ENCODE data around the gene FIGNL2. TPM values are rescaled to one million over a fixed set of nuclear protein-coding genes. Genes with fewer than 3 reads are reported as not detected.

Gene FIGNL2
- total and polyA plus RNA-seq, 9 of the 15 experiments (the other 6 are each of a cell fraction or from before 2014, with no cell fraction given) = 0.01 TPM; not detected in 8

GRCh38 chr12:51792417-51792816 lies 56.1 kb downstream of the FIGNL2 start:
- H4K20me1 ChIP-seq (replicated peaks; ENCODE audit: control insufficient read depth, insufficient read depth, low read length) = no peaks in the 10 kb centered on the region; the same call in 1 of the 2 replicates
- ChIA-PET CTCF (ENCODE audit: low intra/inter-chr PET ratio) (no interaction called here), POLR2A (interaction anchor here (0.6 to 0.7 kb wide), 2 partner anchors 72 to 370 kb away, joined by 3 read pairs; no protein-coding TSS in a partner anchor)
- WGBS (ENCODE audit: insufficient coverage, low coverage, missing lambda C conversion rate) = 0% methylated on average over 4 of the region's 5 CpGs
- H3K27me3 ChIP-seq (ENCODE audit: control insufficient read depth in 2 of 2, insufficient read depth in 2 of 2, low read length in 2 of 2) = peaks cover 5 to 8% of the 10 kb centered on the region in 2 experiments; a peak in 3 of 5 replicates
- BruUV-seq (replicated peaks) = no TSS peak
- FAIRE-seq = no peak
- no peaks in the 10 kb centered on the region for H3K4me1 ChIP-seq (replicated peaks in 1 of 2; ENCODE audit: control insufficient read depth in 2 of 2, insufficient read depth in 2 of 2, low read length in 2 of 2)
- in situ Hi-C loops (cut with MboI) = no loop called here
- no peaks in the 10 kb centered on the region for H3K9me1 ChIP-seq (ENCODE audit: control insufficient read depth, insufficient read depth, low read length)
- intact Hi-C loops (cut with micrococcal nuclease) = no loop called here
- H3K4me3 ChIP-seq = no peak overlapping the region
- no peak overlapping the region for H2AFZ ChIP-seq (ENCODE audit: low read depth, low read length)
- no peak for ATAC-seq
- DNase-seq (ENCODE audit: extremely low read depth in 1 of 4, low spot score in 3 of 4) = no peak
- H3K9me3 ChIP-seq (replicated peaks; ENCODE audit: control insufficient read depth, insufficient read depth, low read depth, low read length) = no peaks in the 10 kb centered on the region
- no peaks in the 10 kb centered on the region for H3K36me3 ChIP-seq (ENCODE audit: control insufficient read depth, insufficient read depth, low read length)
- H3K4me2 ChIP-seq (ENCODE audit: insufficient read depth, low read length) = no peak overlapping the region
- no peak overlapping the region for H3K27ac ChIP-seq (ENCODE audit: extremely low read depth, low read depth, low read length)
- no peaks in the 10 kb centered on the region for H3K79me2 ChIP-seq (ENCODE audit: control insufficient read depth, insufficient read depth, low read length)
- TF ChIP-seq ZNF589 (CRISPR knock-in tag; IDR thresholded peaks at IDR 0.05; ENCODE audit: low read depth) (no peak), RBBP5 (IDR thresholded peaks at IDR 0.05; ENCODE audit: borderline replicate concordance, insufficient read depth, low read length, poor library complexity, severe bottlenecking) (no peak), CBFA2T3 (IDR thresholded peaks at IDR 0.05) (no peak), OTX1 (CRISPR knock-in tag; IDR thresholded peaks at IDR 0.05) (no peak), ZNF324 (CRISPR knock-in tag; IDR thresholded peaks at IDR 0.05) (no peak), HMG20B (CRISPR knock-in tag; IDR thresholded peaks at IDR 0.05) (no peak), HOXB6 (CRISPR knock-in tag; IDR thresholded peaks at IDR 0.05; ENCODE audit: borderline replicate concordance) (no peak), ZEB2 (IDR thresholded peaks at IDR 0.05) (no peak), CBX1 (IDR thresholded peaks at IDR 0.05; ENCODE audit: low read depth) (no peak), NR3C1 (CRISPR knock-in tag; IDR thresholded peaks at IDR 0.05) (no peak), SP2 (IDR thresholded peaks at IDR 0.05; ENCODE audit: extremely low read depth, low read depth, low read length, poor library complexity, severe bottlenecking) (no peak)
- H3K9ac ChIP-seq (ENCODE audit: insufficient read depth in 1 of 2, low read depth in 2 of 2, low read length in 2 of 2) = no peak overlapping the region

Measured in K562 (cell line).